KOPT-K1 (cell line): ENCODE data around the gene DCTN3.

Experiments
- H3K27ac ChIP-seq: fragments of 200-600 bp; sonication (generic); 2 replicates; pipeline ENCODE4 v1.5.1; 2016; ENCODE audit warnings: antibody characterized with exemption, mild to moderate bottlenecking, low read depth, low read length; ENCODE audit not compliant: poor library complexity, severe bottlenecking
- H3K36me3 ChIP-seq: fragments of 200-600 bp; sonication (generic); 2 replicates; pipeline ENCODE4 v1.5.1; 2017; ENCODE audit warnings: antibody characterized with exemption, mild to moderate bottlenecking, low read length, moderate library complexity; ENCODE audit not compliant: insufficient read depth
- H3K9me3 ChIP-seq: fragments of 200-600 bp; sonication (generic); 2 replicates; pipeline ENCODE4 v1.5.1; 2017; ENCODE audit warnings: antibody characterized with exemption, low read length, mild to moderate bottlenecking; ENCODE audit not compliant: insufficient read depth, poor library complexity, severe bottlenecking

The DCTN3 gene

DNA sequence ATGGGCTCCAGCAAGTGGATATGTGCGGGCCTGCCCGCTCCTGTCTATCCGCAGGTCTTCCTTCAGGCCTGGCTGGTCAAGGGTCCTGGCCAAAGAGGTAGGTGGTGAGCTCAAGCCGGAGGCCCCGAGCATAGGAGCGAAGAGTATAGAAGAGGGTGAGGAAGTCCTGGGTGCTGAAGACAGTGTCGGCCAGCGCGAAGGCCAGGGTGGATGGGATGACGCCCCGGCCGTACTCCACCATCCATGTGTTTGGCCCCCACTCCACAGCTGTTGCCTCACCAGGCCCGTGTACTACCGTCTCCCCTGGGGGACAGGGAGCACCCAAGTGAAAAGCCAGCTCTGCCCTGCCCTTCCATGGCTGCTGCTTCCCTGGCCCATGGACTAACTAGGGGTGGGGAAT is 15.3 kb upstream of the DCTN3 start:
- Histone ChIP-seq H3K36me3 (peaks cover 19% of the 10 kb centered on the region), H3K27ac (no peak overlapping the region), H3K9me3 (no peaks in the 10 kb centered on the region)

DNA sequence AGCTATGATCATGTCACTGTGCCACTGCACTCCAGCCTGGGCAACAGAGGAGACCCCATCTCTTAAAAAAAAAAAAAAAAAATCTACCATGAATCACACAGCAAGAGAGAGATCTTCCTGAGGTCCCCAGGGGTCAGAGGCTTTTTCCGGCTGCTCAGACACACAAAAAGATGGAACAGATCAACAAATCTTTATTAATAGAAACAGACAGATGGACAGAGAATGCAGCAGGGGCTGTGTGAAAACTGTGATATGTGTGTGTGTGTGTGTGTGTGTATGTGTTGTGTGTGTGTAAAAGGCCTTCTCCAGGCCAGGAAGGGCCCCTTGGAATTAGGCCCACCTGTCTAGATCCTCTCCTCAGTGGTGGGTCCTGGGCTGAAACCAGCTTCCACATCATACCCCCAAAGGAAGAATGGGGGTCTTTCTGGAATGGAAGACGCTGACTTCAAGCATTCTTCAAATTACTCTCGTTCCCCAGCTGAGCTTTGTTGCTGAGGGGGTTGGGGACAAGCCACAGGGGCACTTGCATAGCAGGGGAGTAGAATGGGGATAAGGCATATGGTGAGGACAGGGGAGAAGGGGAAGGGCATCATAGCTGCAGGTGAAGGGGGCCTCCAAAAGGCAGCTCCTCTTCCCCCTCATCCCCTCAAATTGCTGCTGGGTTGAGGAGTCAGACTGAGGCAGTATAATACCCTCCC is 14.4 kb upstream of the DCTN3 start:
- Histone ChIP-seq H3K36me3 (peaks cover 19% of the 10 kb centered on the region), H3K27ac (no peak overlapping the region), H3K9me3 (no peaks in the 10 kb centered on the region)

DNA sequence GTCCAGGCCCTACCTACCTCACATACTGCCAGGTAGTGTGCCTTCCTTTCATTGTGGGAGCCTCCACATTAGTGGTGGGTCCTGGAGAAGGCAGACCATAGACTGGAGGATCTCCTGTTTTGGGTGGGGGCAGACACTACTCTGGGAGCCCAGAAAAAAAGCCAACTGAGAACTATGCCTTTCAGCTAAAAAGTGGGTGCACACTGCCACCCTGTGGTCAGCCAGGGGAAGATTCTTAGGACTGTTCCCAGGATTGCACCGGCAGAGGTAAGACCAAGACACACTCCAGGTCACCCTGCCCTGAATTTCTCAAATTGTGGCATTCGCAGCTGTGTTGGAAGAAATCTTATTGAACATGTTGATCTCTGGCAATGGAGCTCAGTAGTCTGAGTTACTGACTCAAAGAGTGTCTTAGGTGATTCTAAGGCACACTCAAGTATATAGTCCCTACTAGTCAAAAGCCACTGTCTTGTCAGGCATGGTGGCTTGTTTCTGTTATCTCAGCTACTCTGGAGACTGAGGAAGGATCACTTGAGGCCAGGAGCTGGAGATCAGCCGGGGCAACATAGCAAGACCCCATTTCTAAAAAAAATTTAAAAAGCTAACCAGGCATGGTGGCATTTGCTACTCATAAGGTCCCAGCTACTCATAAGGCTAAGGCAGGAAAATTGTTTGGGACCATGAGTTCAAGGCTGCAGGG is 13.7 kb upstream of the DCTN3 start:
- Histone ChIP-seq H3K9me3 (no peaks in the 10 kb centered on the region), H3K36me3 (peaks cover 19% of the 10 kb centered on the region), H3K27ac (no peak overlapping the region)

DNA sequence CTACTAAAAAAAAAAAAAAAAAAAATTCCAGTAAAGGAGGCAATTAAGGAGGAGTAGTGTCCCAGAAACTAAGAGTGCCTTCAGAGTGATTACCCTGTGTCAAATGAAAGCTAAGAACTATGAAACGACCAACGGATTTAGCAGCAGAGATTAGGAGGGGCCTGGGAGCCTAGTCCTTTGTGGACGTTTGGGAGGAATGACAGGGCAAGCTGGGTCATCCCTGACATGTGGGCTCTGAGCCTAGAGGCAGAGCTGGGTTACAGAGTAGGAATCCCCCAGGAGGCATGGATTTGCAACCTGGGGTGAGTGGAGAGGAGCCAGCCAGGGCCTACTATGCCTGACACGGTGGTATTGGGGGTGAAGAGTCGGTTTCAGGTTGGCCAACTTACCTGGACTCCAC is 12.9 kb upstream of the DCTN3 start:
- Histone ChIP-seq H3K27ac (no peak overlapping the region), H3K9me3 (no peaks in the 10 kb centered on the region), H3K36me3 (peaks cover 19% of the 10 kb centered on the region)

DNA sequence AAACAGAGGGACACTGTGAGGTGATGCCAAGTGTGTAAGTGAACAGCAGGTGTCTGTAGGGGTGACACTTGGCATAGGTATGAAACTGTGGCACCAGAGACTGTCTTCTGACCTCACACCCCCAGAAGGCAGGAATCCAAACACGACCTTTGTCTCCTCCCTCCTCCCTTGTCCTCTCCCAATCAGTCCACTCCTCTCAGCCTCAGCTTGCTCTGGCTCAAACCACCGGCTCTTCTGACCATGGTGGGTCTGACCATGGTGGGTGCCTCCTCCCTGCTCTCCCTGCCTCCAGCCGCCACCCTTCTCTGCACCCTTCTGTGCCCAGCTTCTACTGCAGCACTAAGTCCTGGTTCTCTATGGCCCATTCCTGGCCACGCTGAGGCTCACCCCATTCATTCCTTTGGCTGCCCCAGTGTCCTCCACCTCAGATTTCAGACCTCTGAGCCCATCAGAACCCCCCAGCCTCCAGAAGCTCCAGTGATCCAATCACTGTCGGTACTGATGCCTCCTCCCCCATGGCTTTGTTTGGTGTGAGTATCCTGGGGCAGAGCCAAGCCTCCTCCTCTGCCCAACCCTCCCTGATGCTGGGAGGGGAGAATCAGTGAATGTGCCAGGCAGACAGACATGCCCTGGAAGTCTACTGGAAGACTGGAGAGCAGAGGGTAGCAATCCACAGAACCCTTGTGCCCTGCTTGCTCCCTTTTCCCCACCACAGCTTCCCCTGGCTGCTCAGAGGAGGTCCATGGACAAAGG is 10.3 kb upstream of the DCTN3 start:
- Histone ChIP-seq H3K27ac (no peak overlapping the region), H3K9me3 (no peaks in the 10 kb centered on the region), H3K36me3 (peaks cover 14% of the 10 kb centered on the region)

DNA sequence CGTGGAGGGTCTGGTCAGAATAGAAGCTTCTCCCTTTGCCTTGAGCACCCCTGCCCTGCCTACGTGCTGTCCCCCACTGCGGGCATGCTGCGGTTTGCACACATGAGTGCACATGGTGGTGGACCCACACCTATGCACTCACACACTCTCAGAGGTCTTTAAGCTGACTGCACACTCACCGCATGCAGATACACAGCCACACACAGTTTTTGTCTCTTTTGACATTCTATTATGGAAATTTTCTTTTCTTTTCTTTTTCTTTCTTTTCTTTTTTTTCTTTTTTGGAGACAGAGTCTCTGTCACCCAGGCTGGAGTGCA is 9.2 kb upstream of the DCTN3 start:
- Histone ChIP-seq H3K9me3 (no peaks in the 10 kb centered on the region), H3K36me3 (peaks cover 2% of the 10 kb centered on the region; the same call in 1 of the 2 replicates), H3K27ac (no peak overlapping the region)

DNA sequence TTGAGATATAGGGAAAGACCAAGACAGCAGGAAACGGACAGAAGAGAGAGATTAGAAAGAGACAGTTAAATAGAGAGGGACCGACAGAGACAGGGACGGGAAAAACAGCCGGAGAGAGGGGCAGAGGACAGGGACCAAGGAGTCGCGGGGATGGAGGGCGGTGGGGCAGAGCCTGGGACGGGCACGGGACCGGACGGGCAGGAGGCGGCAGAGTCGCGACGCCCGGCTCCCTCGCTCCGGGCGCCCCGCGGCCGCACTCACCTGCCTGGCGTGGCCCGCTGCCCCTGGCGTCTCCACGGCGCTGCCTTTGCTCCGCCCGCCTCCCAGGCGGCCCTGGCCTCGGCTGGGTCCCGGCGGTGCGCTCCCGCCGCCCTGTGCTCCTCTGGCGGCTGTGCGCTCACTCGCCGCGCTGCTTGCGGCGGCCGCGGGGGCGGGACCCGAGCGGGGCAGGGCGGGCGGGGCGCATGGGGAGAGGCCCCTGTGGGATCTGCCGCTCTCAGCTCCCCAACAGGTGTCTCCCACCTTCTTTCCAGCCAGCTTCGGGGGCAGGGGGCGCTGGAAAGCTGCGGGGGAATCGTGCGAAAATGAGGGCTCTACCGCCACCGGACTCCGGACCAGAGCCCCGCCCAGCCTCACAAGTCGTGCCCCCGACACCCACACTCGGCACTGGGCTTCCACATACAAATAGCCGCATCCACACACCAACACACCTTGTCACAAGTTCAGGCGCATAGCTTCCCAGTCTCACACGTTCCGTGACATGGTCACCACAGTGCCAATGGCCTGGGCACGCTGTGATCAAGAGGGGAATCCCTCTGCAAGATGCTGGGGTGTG is 8.6 kb upstream of the DCTN3 start, which contains the start of gene ARID3C:
TSS of gene ARID3C (minus strand) at position 411 of the 835 bp plus-strand sequence. CDS start 1,052 bp downstream, outside the sequence.
- no peak within 1 kb of the TSS for H3K27ac ChIP-seq
- no peaks in the 10 kb centered on the region for H3K9me3 ChIP-seq
- H3K36me3 ChIP-seq, result no peaks in the 10 kb centered on the region

DNA sequence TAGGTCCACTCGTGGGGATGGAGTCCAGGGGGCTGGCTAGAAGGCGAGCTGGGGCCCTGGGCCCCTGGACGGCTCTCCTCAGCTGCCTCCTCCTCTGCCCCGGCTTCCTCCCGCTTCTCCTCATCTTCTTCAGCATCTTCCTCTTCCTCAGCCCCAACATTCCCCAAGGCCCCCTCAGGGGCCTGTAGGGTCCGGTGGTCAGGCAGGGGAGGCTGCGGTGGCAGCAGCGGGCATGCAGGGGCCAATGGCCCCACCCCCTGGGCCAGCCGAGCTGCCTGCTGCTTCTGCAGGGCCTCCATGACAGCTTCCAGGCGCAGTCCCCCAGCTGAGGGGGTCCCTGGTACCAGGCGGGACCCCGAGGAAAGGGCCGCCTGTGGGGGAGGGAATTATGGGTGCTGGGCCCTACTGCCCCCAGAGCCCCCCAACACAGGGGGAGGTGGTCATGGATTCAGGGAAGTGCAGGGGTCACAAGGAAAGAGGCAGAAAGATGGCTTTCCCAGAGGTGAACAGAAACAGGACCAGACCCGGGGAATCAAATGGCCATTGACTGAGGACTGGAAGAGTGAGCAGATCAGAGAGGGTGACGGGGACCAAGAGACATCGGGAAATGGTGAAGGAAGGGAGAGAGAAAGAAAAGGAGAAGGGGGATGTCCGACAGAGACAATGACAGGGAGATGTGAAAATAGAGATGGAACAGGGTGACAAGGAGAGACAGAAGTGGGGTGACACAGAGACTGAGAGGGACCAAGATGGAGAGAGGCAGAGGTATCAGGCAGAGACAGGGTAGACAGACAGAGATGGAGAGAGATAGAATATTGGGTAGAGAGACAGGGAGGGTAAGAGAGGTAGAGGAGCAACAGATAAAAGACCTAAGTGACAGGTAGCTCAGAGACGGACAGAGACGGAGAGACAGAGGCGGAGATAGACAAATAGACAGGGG is 7.7 kb upstream of the DCTN3 start:
- Histone ChIP-seq H3K9me3 (no peaks in the 10 kb centered on the region), H3K36me3 (no peaks in the 10 kb centered on the region), H3K27ac (no peak overlapping the region)

DNA sequence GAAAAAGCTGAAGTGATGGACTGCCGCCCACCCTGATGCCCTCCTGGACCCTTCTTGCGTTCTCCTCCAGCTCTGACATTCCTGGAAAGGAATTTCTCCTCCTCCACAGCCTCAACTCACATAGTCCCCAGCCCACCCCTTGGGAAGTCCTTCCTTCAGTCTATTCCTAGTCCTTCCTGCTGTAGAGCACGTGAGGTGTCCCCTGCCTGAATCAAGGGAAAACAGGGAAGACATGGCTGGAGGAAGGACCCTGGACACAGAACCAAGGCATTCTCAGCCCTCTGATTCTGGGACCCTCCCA is 4.8 kb upstream of the DCTN3 start:
- H3K36me3 ChIP-seq, result no peaks in the 10 kb centered on the region
- H3K27ac ChIP-seq, result no peak overlapping the region
- no peaks in the 10 kb centered on the region for H3K9me3 ChIP-seq

DNA sequence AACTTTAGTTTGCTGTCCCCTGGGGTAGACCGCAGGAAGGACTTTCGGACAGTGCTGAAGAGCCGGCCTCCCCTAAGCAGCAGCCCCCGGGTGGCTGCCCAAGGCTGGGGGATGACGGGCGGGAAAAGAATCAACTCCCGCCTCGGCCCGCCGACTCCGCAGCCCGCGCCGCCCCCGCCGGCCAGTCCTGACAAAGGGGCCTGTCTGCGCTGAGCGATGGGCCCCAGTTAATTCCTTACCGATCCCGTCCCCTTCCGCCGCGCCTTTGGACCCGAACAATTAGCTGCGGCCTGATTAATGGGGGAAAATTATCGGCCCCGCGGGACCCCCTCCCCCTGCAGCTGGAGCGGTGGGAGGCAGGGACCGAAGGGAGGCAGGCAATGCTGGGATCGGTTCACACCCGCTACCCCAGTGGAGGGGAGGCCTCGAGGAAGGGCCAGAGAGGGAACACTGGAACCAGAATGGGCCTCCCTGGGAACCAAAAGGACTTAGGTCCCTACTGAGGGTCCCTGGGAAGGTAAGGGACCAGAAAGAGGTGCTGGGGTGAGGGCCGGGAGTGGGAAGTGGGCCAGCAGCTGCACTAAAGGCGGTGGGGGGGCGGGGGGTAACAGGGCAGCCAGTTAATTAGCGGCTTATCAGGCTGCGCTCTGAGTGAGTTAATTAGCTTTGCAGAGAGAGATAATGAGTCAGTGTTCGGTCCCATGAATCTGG is 4.3 kb upstream of the DCTN3 start:
- Histone ChIP-seq H3K27ac (no peak overlapping the region), H3K9me3 (no peaks in the 10 kb centered on the region), H3K36me3 (no peaks in the 10 kb centered on the region)

DNA sequence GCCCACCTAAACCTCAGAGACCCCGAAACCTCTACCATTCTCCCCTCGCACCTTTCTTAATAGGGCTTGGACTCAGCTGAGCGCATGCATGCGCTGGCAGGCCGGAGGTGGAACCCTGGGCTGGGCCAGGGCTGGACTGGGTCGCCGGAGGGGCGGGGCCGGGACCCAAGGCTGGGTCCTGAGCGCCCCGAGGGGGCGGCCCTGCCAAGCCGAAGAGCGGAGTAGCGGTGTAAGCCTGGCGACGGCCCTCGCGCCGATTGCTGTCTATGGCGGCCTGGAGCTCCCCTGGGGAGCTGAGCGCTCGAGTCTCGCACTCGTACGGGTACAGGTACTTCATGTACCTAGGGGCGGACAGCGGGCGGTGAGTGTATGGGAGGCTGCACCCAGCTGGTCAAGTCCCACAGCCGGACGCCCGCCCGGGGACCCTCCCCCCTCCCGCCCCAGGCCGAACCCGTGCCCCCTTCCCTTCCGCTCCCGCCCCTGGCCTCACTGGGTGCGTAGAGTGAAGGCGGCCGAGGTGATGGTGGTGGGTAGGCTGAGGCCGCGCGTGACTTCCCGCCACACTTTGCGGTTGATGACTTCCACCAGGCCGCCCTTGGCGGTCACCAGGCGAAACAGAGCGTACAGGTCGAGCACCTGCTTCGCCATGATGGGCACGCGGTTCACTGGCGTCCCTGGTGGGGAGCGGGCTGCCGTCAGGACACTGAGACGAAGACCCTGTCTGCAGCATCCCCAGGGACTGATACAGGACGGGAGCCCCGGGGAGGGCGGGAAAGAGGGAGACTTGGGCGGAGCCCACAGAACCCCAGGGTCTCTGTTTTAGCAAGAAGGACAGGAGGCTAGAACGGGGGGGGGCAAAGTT is 3.3 kb upstream of the DCTN3 start:
- no peak overlapping the region for H3K27ac ChIP-seq
- no peaks in the 10 kb centered on the region for H3K9me3 ChIP-seq
- H3K36me3 ChIP-seq, result no peaks in the 10 kb centered on the region

DNA sequence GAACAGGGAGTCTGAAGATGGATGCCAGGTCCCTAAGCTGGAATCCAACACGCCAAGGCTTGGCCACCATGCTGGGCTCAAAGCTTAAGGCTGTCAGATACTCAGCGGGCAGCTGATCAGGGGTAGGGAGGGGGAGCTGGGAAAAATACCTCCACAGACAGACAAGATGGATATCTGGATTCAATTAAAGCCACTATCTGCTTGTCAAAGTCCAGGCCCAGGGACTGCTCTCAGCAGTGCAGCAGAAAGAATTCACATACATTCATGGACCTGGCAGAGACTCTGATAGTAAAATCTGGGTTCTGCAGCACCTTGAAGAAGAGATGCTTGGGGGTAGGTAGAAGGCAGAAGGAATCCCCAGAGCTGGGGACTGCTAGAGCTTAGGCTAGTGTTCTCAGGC is 5.2 kb downstream of the DCTN3 start:
- Histone ChIP-seq H3K9me3 (no peaks in the 10 kb centered on the region), H3K27ac (no peak overlapping the region), H3K36me3 (peaks cover 48% of the 10 kb centered on the region)

DNA sequence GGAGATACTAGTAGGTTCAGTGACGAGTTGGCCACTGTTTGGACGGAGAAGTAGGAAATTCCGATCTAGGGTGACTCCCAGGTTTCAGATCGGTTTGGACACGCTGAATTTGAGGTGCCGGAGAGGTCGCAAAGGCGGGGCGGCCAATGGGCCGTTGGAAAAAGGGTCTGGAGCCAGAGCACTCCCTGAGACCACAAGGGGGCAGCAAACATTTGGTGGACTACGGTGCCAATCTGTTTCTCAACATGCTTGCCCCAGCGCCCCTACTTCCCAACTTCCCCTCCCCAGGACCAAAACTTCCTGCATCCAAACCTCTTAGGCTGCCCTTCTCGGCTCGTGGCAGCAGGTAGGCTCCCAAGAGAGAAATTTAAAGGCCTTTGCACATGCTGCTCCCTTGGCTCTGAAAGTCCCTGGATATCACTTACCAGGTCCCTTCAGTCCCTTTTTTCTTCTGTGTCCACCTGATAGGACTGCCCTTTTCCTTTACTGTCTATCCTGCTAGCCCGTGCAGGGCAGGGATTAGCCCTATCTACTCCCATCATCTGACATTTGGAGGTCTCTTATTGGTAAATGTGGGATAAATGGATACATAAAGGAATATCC is 7.4 kb downstream of the DCTN3 start:
- Histone ChIP-seq H3K36me3 (peaks cover 41% of the 10 kb centered on the region), H3K27ac (peak overlapping the region; percentile 81), H3K9me3 (no peaks in the 10 kb centered on the region)
